Psoas muscle (tissue), 8 donors: Measurements from ENCODE around the gene PDE4D. TPM values are rescaled to one million over a fixed set of nuclear protein-coding genes. Genes with fewer than 3 reads are reported as not detected.

Experiments used
- ATAC-seq, 4 donors: fragments of 200-7000 bp; cut with Tn5 transposase; one replicate each; pipeline ENCODE4 v1.9.1; 2020; ENCODE audit warnings: moderate library complexity in 3 of 4, mild to moderate bottlenecking in 2 of 4
- DNase-seq, 2 donors: peaks; one replicate each; pipeline ENCODE4 v3.0.0-alpha.2; 2020
- H3K27ac ChIP-seq: fragments of 200-600 bp; one replicate; pipeline ENCODE4 v1.8.0; 2022
- H3K27me3 ChIP-seq, 3 donors: fragments of 200-600 bp in 1 of 3; one replicate each; pipeline versions ENCODE4 v1.6.1 to v1.8.0; 2013 to 2022; ENCODE audit warnings: low read length in 2 of 3, mild to moderate bottlenecking in 2 of 3, moderate library complexity in 1 of 3; ENCODE audit not compliant: insufficient read depth in 3 of 3
- H3K36me3 ChIP-seq, 2 donors: fragments of 200-600 bp in 1 of 2; one replicate each; pipeline versions ENCODE4 v1.6.1 to v1.8.0; 2013 to 2022; ENCODE audit warnings: low read depth in 1 of 2, mild to moderate bottlenecking in 1 of 2, moderate library complexity in 1 of 2; ENCODE audit not compliant: insufficient read depth in 1 of 2
- H3K4me1 ChIP-seq: fragments of 200-600 bp; one replicate; pipeline ENCODE4 v1.8.0; 2022
- H3K4me3 ChIP-seq: fragments of 200-600 bp; one replicate; pipeline ENCODE4 v1.8.0; 2022; ENCODE audit warnings: mild to moderate bottlenecking
- H3K9me3 ChIP-seq: fragments of 200-600 bp; one replicate; pipeline ENCODE4 v1.8.0; 2022
- WGBS, 3 donors: extraction: QIAGEN DNeasy Blood & Tissue Kit; methylation state at CpG; one replicate each; pipeline versions ENCODE4 v1.1.6 to v1.1.7; 2013; 5-methylcytosine and 5-hydroxymethylcytosine counted together
- intact Hi-C, 2 donors: fragments of 100-400 bp; cut with DNase I; formaldehyde crosslinking; loops; one replicate each; pipeline versions ENCODE4 v1.11.0 to v1.14.2; 2022
- polyA plus RNA-seq, 3 donors: library from polyadenylated mRNA; stranded (reverse); fragments of 200-250 nt; gene quantifications; one replicate each; pipeline ENCODE4 v1.2.3, GENCODE V29; 2013
- total RNA-seq, 4 donors: library from RNA; stranded (reverse); fragmentation: NEBNext Ultra II Directional in 2 of 4; extraction: Animal tissue kit (Norgen Biotek cat#: 25700) in 2 of 4; gene quantifications; one replicate each; pipeline versions ENCODE4 v1.2.1 to v1.2.4, GENCODE V29; 2021 to 2023
- TF ChIP-seq, protein P1 (sequence below): fragments of 200-600 bp; IDR thresholded peaks from one replicate; pipeline ENCODE4 v1.8.0; 2022; ENCODE audit warnings: antibody characterized with exemption
- donor health status: healthy with polysubstance abuse.
- donor health status: DM: no; HTN: no; CAD: no; lungs with moderate emphysema.
- donor health status: Bipolar disorder and iron deficiency.
- donor health status: healthy.
- donor health status: DM: yes; HTN: yes; CAD: no.
- donor health status: DM: no; HTN: no; CAD: no.
- donor health status: DM: no; HTN: no; CAD: no.
- donor health status: DM: yes; HTN: yes; CAD: no.

Gene PDE4D
- total and polyA plus RNA-seq, 7 donors: 42.6 to 283 (median 88.7) TPM

DNA sequence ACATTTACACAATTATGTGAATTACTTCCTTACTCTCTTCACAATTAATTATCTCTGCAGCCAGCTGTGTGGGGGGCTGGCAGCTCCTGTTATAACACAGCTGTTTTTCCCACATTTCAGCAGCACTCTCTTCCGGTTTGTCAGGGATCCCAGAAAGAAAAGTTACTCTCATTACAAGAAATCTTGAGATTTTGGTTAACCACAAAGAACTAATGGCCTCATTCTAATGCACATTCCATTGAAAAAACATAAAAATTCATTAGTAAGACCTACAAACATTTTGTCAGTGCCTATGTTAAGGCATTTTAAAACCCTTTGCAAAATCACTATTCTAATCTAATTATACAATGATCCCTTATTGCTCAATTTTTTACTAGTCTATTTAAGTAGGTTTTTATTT, 64.1 kb downstream of the PDE4D start:
- WGBS, 3 donors: 29 to 58% (median 50%) methylated on average over 1 of the region's 1 CpG
- ATAC-seq: no peak

DNA sequence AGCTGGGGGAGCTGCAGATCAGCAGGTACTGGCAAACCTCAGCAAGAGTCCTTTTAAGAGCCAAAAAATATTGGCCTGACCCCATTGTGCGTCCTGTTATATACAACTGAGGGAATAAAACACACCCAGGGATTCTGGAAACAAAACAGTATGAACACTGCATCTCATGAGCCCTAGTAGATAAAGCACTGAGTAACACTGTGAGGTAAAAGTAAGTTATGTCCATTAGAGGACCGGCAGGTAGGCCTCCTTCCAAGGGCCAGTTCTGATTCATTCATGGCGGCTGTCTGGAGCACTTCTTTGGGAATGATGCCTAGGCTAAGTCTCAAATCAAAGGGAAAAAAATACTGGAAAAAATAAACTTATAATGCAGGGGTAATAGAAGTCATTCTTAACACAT, 64.9 kb downstream of the PDE4D start:
- no peak overlapping the region for H3K4me3 ChIP-seq
- DNase-seq (no peak), ATAC-seq (no peak)
- H3K27me3 ChIP-seq: peaks cover 0 to 5% (median 0%) of the 10 kb centered on the region in 3 donors
- 53 to 64% (median 55%) methylated on average over 3 of the region's 3 CpGs for WGBS, 3 donors
- H3K4me1 ChIP-seq: no peaks in the 10 kb centered on the region
- intact Hi-C loops: no loop called here
- H3K27ac ChIP-seq: no peak overlapping the region
- TF ChIP-seq, protein P1, sequence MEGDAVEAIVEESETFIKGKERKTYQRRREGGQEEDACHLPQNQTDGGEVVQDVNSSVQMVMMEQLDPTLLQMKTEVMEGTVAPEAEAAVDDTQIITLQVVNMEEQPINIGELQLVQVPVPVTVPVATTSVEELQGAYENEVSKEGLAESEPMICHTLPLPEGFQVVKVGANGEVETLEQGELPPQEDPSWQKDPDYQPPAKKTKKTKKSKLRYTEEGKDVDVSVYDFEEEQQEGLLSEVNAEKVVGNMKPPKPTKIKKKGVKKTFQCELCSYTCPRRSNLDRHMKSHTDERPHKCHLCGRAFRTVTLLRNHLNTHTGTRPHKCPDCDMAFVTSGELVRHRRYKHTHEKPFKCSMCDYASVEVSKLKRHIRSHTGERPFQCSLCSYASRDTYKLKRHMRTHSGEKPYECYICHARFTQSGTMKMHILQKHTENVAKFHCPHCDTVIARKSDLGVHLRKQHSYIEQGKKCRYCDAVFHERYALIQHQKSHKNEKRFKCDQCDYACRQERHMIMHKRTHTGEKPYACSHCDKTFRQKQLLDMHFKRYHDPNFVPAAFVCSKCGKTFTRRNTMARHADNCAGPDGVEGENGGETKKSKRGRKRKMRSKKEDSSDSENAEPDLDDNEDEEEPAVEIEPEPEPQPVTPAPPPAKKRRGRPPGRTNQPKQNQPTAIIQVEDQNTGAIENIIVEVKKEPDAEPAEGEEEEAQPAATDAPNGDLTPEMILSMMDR: no peak
- H3K9me3 ChIP-seq: no peaks in the 10 kb centered on the region
- no peaks in the 10 kb centered on the region for H3K36me3 ChIP-seq

More for the DNA sequence above, 64.1 kb downstream of the PDE4D start:
- TF ChIP-seq, protein P1: no peak
- H3K27ac ChIP-seq: no peak overlapping the region
- H3K4me1 ChIP-seq: no peaks in the 10 kb centered on the region
- H3K27me3 ChIP-seq: peaks cover 0 to 5% (median 0%) of the 10 kb centered on the region in 3 donors
- intact Hi-C loops: no loop called here
- DNase-seq: no peak
- H3K36me3 ChIP-seq: no peaks in the 10 kb centered on the region
- H3K4me3 ChIP-seq: no peak overlapping the region
- no peaks in the 10 kb centered on the region for H3K9me3 ChIP-seq

DNA sequence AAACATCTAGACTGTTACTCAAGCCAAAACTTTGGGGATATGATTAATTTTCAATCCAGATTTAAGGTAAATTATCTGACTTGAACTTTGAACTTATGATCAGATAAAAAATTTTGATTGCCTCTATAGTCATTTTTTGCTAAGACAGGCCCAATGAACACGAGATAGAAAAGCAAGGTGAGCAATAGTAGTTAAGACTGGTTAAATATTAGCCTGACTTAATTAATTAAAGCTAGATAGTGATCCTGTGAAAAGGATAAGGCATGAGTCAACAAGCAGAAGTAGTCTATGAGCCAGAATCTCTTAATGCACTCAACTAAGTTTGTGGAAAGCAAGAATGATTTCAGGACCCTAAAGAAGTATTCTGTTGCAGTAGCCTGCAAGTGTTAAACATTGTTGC, 66.5 kb downstream of the PDE4D start:
- peaks cover 0 to 2% (median 0%) of the 10 kb centered on the region in 3 donors for H3K27me3 ChIP-seq
- ATAC-seq: no peak

DNA sequence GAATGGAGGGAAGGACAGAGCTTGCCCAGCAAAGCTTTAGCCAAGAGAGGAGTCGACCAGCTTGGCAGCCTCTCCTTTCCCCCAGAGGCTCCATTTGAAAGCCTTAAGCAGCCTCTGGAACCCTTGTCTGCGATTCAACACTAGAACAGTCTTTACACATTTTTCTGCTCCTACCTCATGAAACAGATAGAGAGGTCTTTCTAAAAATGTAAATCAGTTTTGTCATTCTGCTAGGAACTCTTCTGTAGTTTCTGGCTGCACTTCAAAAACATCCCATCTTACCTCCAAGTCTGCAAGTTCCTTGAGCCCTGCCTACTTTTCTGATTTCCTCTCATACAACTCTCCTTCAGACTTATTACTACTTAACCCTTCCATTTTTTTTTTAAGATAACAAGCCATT, 70.1 kb downstream of the PDE4D start:
- TF ChIP-seq, protein P1: no peak
- ATAC-seq (no peak), DNase-seq (no peak)
- H3K4me1 ChIP-seq: no peaks in the 10 kb centered on the region
- intact Hi-C loops: no loop called here
- no peak overlapping the region for H3K27ac ChIP-seq
- no peaks in the 10 kb centered on the region for H3K36me3 ChIP-seq
- WGBS, 3 donors: 30 to 34% (median 31%) methylated on average over 2 of the region's 2 CpGs
- H3K9me3 ChIP-seq: no peaks in the 10 kb centered on the region
- H3K27me3 ChIP-seq: peaks cover 0 to 7% (median 0%) of the 10 kb centered on the region in 3 donors
- H3K4me3 ChIP-seq: no peak overlapping the region

More for the DNA sequence above, 66.5 kb downstream of the PDE4D start:
- H3K27ac ChIP-seq: no peak overlapping the region
- no peaks in the 10 kb centered on the region for H3K4me1 ChIP-seq
- H3K9me3 ChIP-seq: no peaks in the 10 kb centered on the region
- TF ChIP-seq, protein P1: no peak
- 83 to 91% (median 84%) methylated on average over 1 of the region's 1 CpG for WGBS, 3 donors
- H3K36me3 ChIP-seq: no peaks in the 10 kb centered on the region
- H3K4me3 ChIP-seq: no peak overlapping the region
- no peak for DNase-seq
- intact Hi-C loops: no loop called here

DNA sequence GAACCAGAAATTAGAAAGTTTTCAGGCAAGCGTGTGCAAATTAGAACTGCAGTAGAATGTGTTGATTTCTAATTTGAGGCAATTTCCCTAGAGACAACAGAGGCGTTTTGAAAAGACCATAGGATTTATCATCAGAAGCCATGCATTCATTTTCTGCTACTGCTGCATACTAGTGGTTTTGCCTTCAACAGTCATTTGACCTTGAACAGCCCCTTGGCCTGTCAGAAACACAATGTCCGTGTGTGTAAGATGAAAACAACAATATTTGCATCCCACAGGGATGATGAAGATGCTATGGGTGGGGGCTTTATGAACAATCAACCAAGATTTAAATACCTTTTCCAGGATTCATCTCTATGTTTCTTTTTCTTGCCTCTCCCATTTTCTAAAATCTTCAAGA, 73.7 kb downstream of the PDE4D start:
- H3K27me3 ChIP-seq: peaks cover 0 to 7% (median 0%) of the 10 kb centered on the region in 3 donors
- H3K4me1 ChIP-seq: no peaks in the 10 kb centered on the region
- TF ChIP-seq, protein P1: no peak
- DNase-seq (no peak), ATAC-seq (no peak)
- no peaks in the 10 kb centered on the region for H3K9me3 ChIP-seq
- no peak overlapping the region for H3K27ac ChIP-seq
- intact Hi-C loops: no loop called here
- no peaks in the 10 kb centered on the region for H3K36me3 ChIP-seq
- WGBS, 3 donors: 53 to 64% (median 53%) methylated on average over 3 of the region's 3 CpGs
- no peak overlapping the region for H3K4me3 ChIP-seq
